ENCODE data around the gene HES4.

Gene HES4

GRCh38 chr1:960363-961131 is 39.4 kb downstream of the HES4 start, which contains the start of gene KLHL17:
KLHL17 (plus strand) TSS chr1:960584; CDS start chr1:960694, 110 bp downstream.
- Histone ChIP-seq H3K4me3 (ENCODE audit: control insufficient read depth in 1 of 7, extremely low read depth in 1 of 7, insufficient read depth in 4 of 7, low read depth in 2 of 7, low read length in 6 of 7) (peak within 1 kb of the TSS; percentile 46 to 93 (median 66)), H3K9me3 (ENCODE audit: control extremely low read depth in 1 of 5, control insufficient read depth in 4 of 5, insufficient read depth in 2 of 5, low read depth in 1 of 5, low read length in 4 of 5) (no peaks in the 10 kb centered on the region), H3K4me1 (ENCODE audit: control extremely low read depth in 1 of 4, control insufficient read depth in 4 of 4, insufficient read depth in 4 of 4, low read length in 3 of 4) (peaks cover 0 to 43% (median 33%) of the 10 kb centered on the region in 4 experiments), H3K27ac (ENCODE audit: insufficient read depth in 1 of 2, low read depth in 1 of 2, low read length in 2 of 2, poor library complexity in 1 of 2, severe bottlenecking in 2 of 2) (peak within 1 kb of the TSS in 1 of 2 experiments; percentile 49), H3K27me3 (replicated peaks in 2 of 5; ENCODE audit: control insufficient read depth in 4 of 5, insufficient read depth in 5 of 5, low read length in 4 of 5) (peaks cover 0 to 30% (median 3%) of the 10 kb centered on the region in 5 experiments), H3K36me3 (ENCODE audit: control insufficient read depth in 4 of 4, insufficient read depth in 4 of 4, low read length in 3 of 4) (peaks cover 0 to 18% (median 7%) of the 10 kb centered on the region in 4 experiments)
- ChIA-PET CTCF (no interaction called here), POLR2A (no interaction called here)
- under 1% methylated on average over 76 of the region's 109 CpGs for WGBS (ENCODE audit: insufficient coverage)
- peak in 2 of 3 donors; percentile 59 for DNase-seq

GRCh38 chr1:959731-960362 is 40.0 kb downstream of the HES4 start:
- ChIA-PET CTCF (interaction anchor here (1.4 kb wide), 1 partner anchor 53 kb away, joined by 3 read pairs; no protein-coding TSS in a partner anchor), POLR2A (no interaction called here)
- no peaks in the 10 kb centered on the region for H3K9me3 ChIP-seq (ENCODE audit: control extremely low read depth in 1 of 5, control insufficient read depth in 4 of 5, insufficient read depth in 2 of 5, low read depth in 1 of 5, low read length in 4 of 5)
- peaks cover 0 to 23% (median 2%) of the 10 kb centered on the region in 5 experiments for H3K27me3 ChIP-seq (replicated peaks in 2 of 5; ENCODE audit: control insufficient read depth in 4 of 5, insufficient read depth in 5 of 5, low read length in 4 of 5)
- H3K27ac ChIP-seq (ENCODE audit: insufficient read depth in 1 of 2, low read depth in 1 of 2, low read length in 2 of 2, poor library complexity in 1 of 2, severe bottlenecking in 2 of 2), result peak overlapping the region in 1 of 2 experiments; percentile 49
- WGBS (ENCODE audit: insufficient coverage), result 22% methylated on average over 26 of the region's 57 CpGs
- peak overlapping the region in 4 of 7 experiments; percentile 66 to 93 (median 72) for H3K4me3 ChIP-seq (ENCODE audit: control insufficient read depth in 1 of 7, extremely low read depth in 1 of 7, insufficient read depth in 4 of 7, low read depth in 2 of 7, low read length in 6 of 7)
- H3K36me3 ChIP-seq (ENCODE audit: control insufficient read depth in 4 of 4, insufficient read depth in 4 of 4, low read length in 3 of 4), result peaks cover 0 to 25% (median 14%) of the 10 kb centered on the region in 4 experiments
- DNase-seq, result no peak
- H3K4me1 ChIP-seq (ENCODE audit: control extremely low read depth in 1 of 4, control insufficient read depth in 4 of 4, insufficient read depth in 4 of 4, low read length in 3 of 4), result peaks cover 0 to 49% (median 33%) of the 10 kb centered on the region in 4 experiments

GRCh38 chr1:958823-959730 is 40.8 kb downstream of the HES4 start, which contains the start of gene NOC2L:
NOC2L (minus strand) TSS chr1:959256; CDS start chr1:959240, 16 bp downstream.
- Histone ChIP-seq H3K27ac (ENCODE audit: insufficient read depth in 1 of 2, low read depth in 1 of 2, low read length in 2 of 2, poor library complexity in 1 of 2, severe bottlenecking in 2 of 2) (peak within 1 kb of the TSS; percentile 61 to 85), H3K4me3 (ENCODE audit: control insufficient read depth in 1 of 7, extremely low read depth in 1 of 7, insufficient read depth in 4 of 7, low read depth in 2 of 7, low read length in 6 of 7) (peak within 1 kb of the TSS; percentile 76 to 98 (median 89)), H3K4me1 (ENCODE audit: control extremely low read depth in 1 of 4, control insufficient read depth in 4 of 4, insufficient read depth in 4 of 4, low read length in 3 of 4) (peaks cover 0 to 49% (median 33%) of the 10 kb centered on the region in 4 experiments), H3K36me3 (ENCODE audit: control insufficient read depth in 4 of 4, insufficient read depth in 4 of 4, low read length in 3 of 4) (peaks cover 0 to 33% (median 21%) of the 10 kb centered on the region in 4 experiments), H3K9me3 (ENCODE audit: control extremely low read depth in 1 of 5, control insufficient read depth in 4 of 5, insufficient read depth in 2 of 5, low read depth in 1 of 5, low read length in 4 of 5) (no peaks in the 10 kb centered on the region), H3K27me3 (replicated peaks in 2 of 5; ENCODE audit: control insufficient read depth in 4 of 5, insufficient read depth in 5 of 5, low read length in 4 of 5) (peaks cover 0 to 22% (median 2%) of the 10 kb centered on the region in 5 experiments)
- CTCF ChIA-PET, result interaction anchor here (0.7 to 1.4 kb wide), 3 partner anchors 17 to 54 kb away, joined by 3 to 4 read pairs (median 4); no protein-coding TSS in a partner anchor
- POLR2A ChIA-PET, result no interaction called here
- DNase-seq, result peak; percentile 86 to 93 (median 92)
- 8% methylated on average over 74 of the region's 101 CpGs for WGBS (ENCODE audit: insufficient coverage)

GRCh38 chr1:956636-957035 is 43.3 kb downstream of the HES4 start:
- Histone ChIP-seq H3K36me3 (ENCODE audit: control insufficient read depth in 4 of 4, insufficient read depth in 4 of 4, low read length in 3 of 4) (peaks cover 2 to 53% (median 42%) of the 10 kb centered on the region in 4 experiments), H3K27me3 (replicated peaks in 2 of 5; ENCODE audit: control insufficient read depth in 4 of 5, insufficient read depth in 5 of 5, low read length in 4 of 5) (peaks cover 0 to 16% (median 2%) of the 10 kb centered on the region in 5 experiments), H3K9me3 (ENCODE audit: control extremely low read depth in 1 of 5, control insufficient read depth in 4 of 5, insufficient read depth in 2 of 5, low read depth in 1 of 5, low read length in 4 of 5) (no peaks in the 10 kb centered on the region), H3K4me3 (ENCODE audit: control insufficient read depth in 1 of 7, extremely low read depth in 1 of 7, insufficient read depth in 4 of 7, low read depth in 2 of 7, low read length in 6 of 7) (no peak overlapping the region), H3K27ac (ENCODE audit: insufficient read depth in 1 of 2, low read depth in 1 of 2, low read length in 2 of 2, poor library complexity in 1 of 2, severe bottlenecking in 2 of 2) (no peak overlapping the region), H3K4me1 (ENCODE audit: control extremely low read depth in 1 of 4, control insufficient read depth in 4 of 4, insufficient read depth in 4 of 4, low read length in 3 of 4) (peaks cover 0 to 49% (median 33%) of the 10 kb centered on the region in 4 experiments)
- CTCF ChIA-PET, result interaction anchor here (1.0 to 1.9 kb wide), 3 partner anchors 10 to 50 kb away, joined by 4 to 5 read pairs (median 5); no protein-coding TSS in a partner anchor
- POLR2A ChIA-PET, result no interaction called here
- WGBS (ENCODE audit: insufficient coverage), result 96% methylated on average over 9 of the region's 11 CpGs
- no peak for DNase-seq

GRCh38 chr1:955474-955873 is 44.4 kb downstream of the HES4 start:
- H3K27ac ChIP-seq (ENCODE audit: insufficient read depth in 1 of 2, low read depth in 1 of 2, low read length in 2 of 2, poor library complexity in 1 of 2, severe bottlenecking in 2 of 2), result no peak overlapping the region
- 34% methylated on average over 6 of the region's 6 CpGs for WGBS (ENCODE audit: insufficient coverage)
- DNase-seq, result no peak
- peaks cover 0 to 41% (median 27%) of the 10 kb centered on the region in 4 experiments for H3K4me1 ChIP-seq (ENCODE audit: control extremely low read depth in 1 of 4, control insufficient read depth in 4 of 4, insufficient read depth in 4 of 4, low read length in 3 of 4)
- no peak overlapping the region for H3K4me3 ChIP-seq (ENCODE audit: control insufficient read depth in 1 of 7, extremely low read depth in 1 of 7, insufficient read depth in 4 of 7, low read depth in 2 of 7, low read length in 6 of 7)
- peaks cover 0 to 7% (median 0%) of the 10 kb centered on the region in 5 experiments for H3K27me3 ChIP-seq (replicated peaks in 2 of 5; ENCODE audit: control insufficient read depth in 4 of 5, insufficient read depth in 5 of 5, low read length in 4 of 5)
- peaks cover 4 to 64% (median 50%) of the 10 kb centered on the region in 4 experiments for H3K36me3 ChIP-seq (ENCODE audit: control insufficient read depth in 4 of 4, insufficient read depth in 4 of 4, low read length in 3 of 4)
- no peaks in the 10 kb centered on the region for H3K9me3 ChIP-seq (ENCODE audit: control extremely low read depth in 1 of 5, control insufficient read depth in 4 of 5, insufficient read depth in 2 of 5, low read depth in 1 of 5, low read length in 4 of 5)
- ChIA-PET POLR2A (no interaction called here), CTCF (interaction anchor here (1.0 to 1.9 kb wide), 3 partner anchors 9 to 49 kb away, joined by 4 to 5 read pairs (median 5); no protein-coding TSS in a partner anchor)

- no peak for DNase-seq
- no peak overlapping the region for H3K4me3 ChIP-seq (ENCODE audit: control insufficient read depth in 1 of 7, extremely low read depth in 1 of 7, insufficient read depth in 4 of 7, low read depth in 2 of 7, low read length in 6 of 7)
- ChIA-PET CTCF (interaction anchor here (1.5 kb wide), 1 partner anchor 21 kb away, joined by 5 read pairs; no protein-coding TSS in a partner anchor), POLR2A (no interaction called here)
- peaks cover 0 to 37% (median 21%) of the 10 kb centered on the region in 4 experiments for H3K4me1 ChIP-seq (ENCODE audit: control extremely low read depth in 1 of 4, control insufficient read depth in 4 of 4, insufficient read depth in 4 of 4, low read length in 3 of 4)
- H3K27ac ChIP-seq (ENCODE audit: insufficient read depth in 1 of 2, low read depth in 1 of 2, low read length in 2 of 2, poor library complexity in 1 of 2, severe bottlenecking in 2 of 2), result no peak overlapping the region
- H3K9me3 ChIP-seq (ENCODE audit: control extremely low read depth in 1 of 5, control insufficient read depth in 4 of 5, insufficient read depth in 2 of 5, low read depth in 1 of 5, low read length in 4 of 5), result peaks cover 0 to 1% (median 0%) of the 10 kb centered on the region in 5 experiments
- peaks cover 0 to 6% (median 0%) of the 10 kb centered on the region in 5 experiments for H3K27me3 ChIP-seq (replicated peaks in 2 of 5; ENCODE audit: control insufficient read depth in 4 of 5, insufficient read depth in 5 of 5, low read length in 4 of 5)
- WGBS (ENCODE audit: insufficient coverage), result 98% methylated on average over 13 of the region's 13 CpGs
- H3K36me3 ChIP-seq (ENCODE audit: control insufficient read depth in 4 of 4, insufficient read depth in 4 of 4, low read length in 3 of 4), result peaks cover 9 to 70% (median 55%) of the 10 kb centered on the region in 4 experiments
Observed at GRCh38 chr1:954927-955326, 45.0 kb downstream of the HES4 start.
